Measurements from ENCODE around the gene PFN3.

- TF ChIP-seq REST (IDR thresholded peaks at IDR 0.05; ENCODE audit: low read depth) (no peak), EGR1 (IDR thresholded peaks at IDR 0.05) (no peak), FOXM1 (IDR thresholded peaks at IDR 0.05; ENCODE audit: borderline replicate concordance, low read depth) (no peak), YY1 (IDR thresholded peaks at IDR 0.05; ENCODE audit: low read depth) (no peak), CREB1 (IDR thresholded peaks at IDR 0.05; ENCODE audit: low read depth) (no peak), RAD21 (IDR thresholded peaks at IDR 0.05; ENCODE audit: low read depth) (no peak), TEAD4 (IDR thresholded peaks at IDR 0.05) (no peak), MAX (IDR thresholded peaks at IDR 0.05) (no peak), EP300 (IDR thresholded peaks at IDR 0.05; ENCODE audit: borderline replicate concordance) (no peak)
Observed at GRCh38 chr5:177443144-177443983, 42.9 kb upstream of the PFN3 start.
